GM12878 (cell line): ENCODE results near the gene CD177. TPM values are rescaled to one million over a fixed set of nuclear protein-coding genes. Genes with fewer than 3 reads are reported as not detected.

Experiments
- ATAC-seq: fragments of 200-7000 bp; cut with Tn5 transposase; 3 replicates; pipeline ENCODE4 v1.9.1; 2020; ENCODE audit warnings: mild to moderate bottlenecking, moderate library complexity
- BruUV-seq: library from RNA; stranded (reverse); fragments of 400-500 nt; replicated peaks from 2 replicates; lab custom pipeline; 2021; lab: Mats Ljungman, UMichigan
- CTCF ChIA-PET: fragments of 300-600 bp; sonication (Branson Sonifier 250); formaldehyde crosslinking; extraction: SDS; loops from one replicate; lab custom pipeline; 2021; ENCODE audit warnings: inconsistent platforms; lab: Yijun Ruan, JAX
- POLR2A ChIA-PET: fragments of 350-600 bp; formaldehyde crosslinking; extraction: SDS; loops from one replicate; lab custom pipeline; 2021; ENCODE audit warnings: inconsistent platforms; lab: Charles Lee
- RAD21 ChIA-PET: fragments of 300-600 bp; sonication (Branson Sonifier 250); formaldehyde crosslinking; loops from one replicate; lab custom pipeline; 2023; ENCODE audit warnings: antibody characterized with exemption; ENCODE audit not compliant: unreplicated experiment; lab: Charles Lee
- SMC1A ChIA-PET: fragments of 300-600 bp; sonication (Branson Sonifier 250); formaldehyde crosslinking; loops from one replicate; lab custom pipeline; 2023; ENCODE audit not compliant: unreplicated experiment, uncharacterized antibody; lab: Charles Lee
- DNase-seq: peaks from one replicate; pipeline ENCODE4 v3.0.0-alpha.2; 2011; ENCODE audit warnings: low read depth, low spot score
- FAIRE-seq: peaks from 3 replicates; lab custom pipeline; 2011; peaks lifted over from hg19 to GRCh38; lab: Jason Lieb, UNC
- H2AFZ ChIP-seq: 2 replicates; pipeline ENCODE4 v1.6.0; 2011; ENCODE audit warnings: low read depth, low read length, control low read depth; ENCODE audit not compliant: control insufficient read depth
- H3K27ac ChIP-seq: 2 replicates; pipeline ENCODE4 v1.5.1; 2011; ENCODE audit warnings: control low read depth; ENCODE audit not compliant: control insufficient read depth, insufficient read depth
- H3K27me3 ChIP-seq, 2 experiments: replicated peaks in 1 of 2; 2 replicates each; pipeline versions ENCODE4 v1.6.0 to v1.6.1; 2011; ENCODE audit warnings: low read length in 1 of 2; ENCODE audit not compliant: control insufficient read depth in 2 of 2, insufficient read depth in 2 of 2
- H3K36me3 ChIP-seq, 2 experiments: 2 replicates each; pipeline ENCODE4 v1.5.1; 2011; ENCODE audit warnings: low read length in 1 of 2; ENCODE audit not compliant: control insufficient read depth in 2 of 2, insufficient read depth in 2 of 2
- H3K4me1 ChIP-seq: 2 replicates; pipeline ENCODE4 v1.6.1; 2011; ENCODE audit warnings: mild to moderate bottlenecking, low read length, moderate library complexity, mixed read lengths; ENCODE audit not compliant: control insufficient read depth, insufficient read depth
- H3K4me2 ChIP-seq: 2 replicates; pipeline ENCODE4 v1.6.0; 2011; ENCODE audit warnings: control low read depth; ENCODE audit not compliant: control insufficient read depth, insufficient read depth
- H3K4me3 ChIP-seq: fragments of 200-600 bp; sonication (generic); 2 replicates; pipeline ENCODE4 v1.5.1; 2016
- H3K79me2 ChIP-seq: 2 replicates; pipeline ENCODE4 v1.6.0; 2011; ENCODE audit warnings: low read length; ENCODE audit not compliant: control insufficient read depth, insufficient read depth
- H3K9ac ChIP-seq: 2 replicates; pipeline ENCODE4 v1.8.0; 2011; ENCODE audit warnings: low read length, control low read depth, mixed read lengths; ENCODE audit not compliant: control insufficient read depth, insufficient read depth
- H3K9me3 ChIP-seq: replicated peaks from 3 replicates; pipeline ENCODE4 v1.5.1; 2011; ENCODE audit warnings: mild to moderate bottlenecking, low read length; ENCODE audit not compliant: control insufficient read depth, insufficient read depth
- H4K20me1 ChIP-seq: 2 replicates; pipeline ENCODE4 v1.6.0; 2011; ENCODE audit not compliant: control insufficient read depth, insufficient read depth
- ATF7 ChIP-seq: fragments of 450-650 bp; IDR thresholded peaks from 2 replicates; pipeline ENCODE4 v1.6.1; 2016; ENCODE audit warnings: low read depth, mild to moderate bottlenecking
- HDAC6 ChIP-seq: fragments of 200-600 bp; sonication (generic); IDR thresholded peaks from one replicate; pipeline ENCODE4 v1.8.0; 2017; ENCODE audit warnings: antibody characterized with exemption; ENCODE audit not compliant: unreplicated experiment
- HDGF ChIP-seq: fragments of 450-650 bp; IDR thresholded peaks from 2 replicates; pipeline ENCODE4 v1.6.1; 2016; ENCODE audit warnings: antibody characterized with exemption
- KLF5 ChIP-seq: fragments of 450-650 bp; IDR thresholded peaks from 2 replicates; pipeline ENCODE4 v1.6.1; 2014; ENCODE audit warnings: mild to moderate bottlenecking; ENCODE audit not compliant: partially characterized antibody
- MYB ChIP-seq: fragments of 150-350 bp; IDR thresholded peaks from 2 replicates; pipeline ENCODE4 v1.6.1; 2014; ENCODE audit warnings: mild to moderate bottlenecking, low read depth, low read length, borderline replicate concordance
- POLR2AphosphoS2 ChIP-seq: IDR thresholded peaks from 2 replicates; pipeline ENCODE4 v1.6.1; 2011; ENCODE audit warnings: low read depth, mild to moderate bottlenecking, low read length, improper control_type of control experiment, moderate library complexity
- RAD21 ChIP-seq: IDR thresholded peaks from 2 replicates; pipeline ENCODE4 v1.6.1; 2011; ENCODE audit warnings: mild to moderate bottlenecking, low read depth, low read length, moderate library complexity; ENCODE audit not compliant: insufficient read depth
- RAD51 ChIP-seq: fragments of 450-650 bp; IDR thresholded peaks from 2 replicates; pipeline ENCODE4 v1.6.1; 2016; ENCODE audit warnings: moderate library complexity, mild to moderate bottlenecking, inconsistent platforms
- SP1 ChIP-seq: IDR thresholded peaks from one replicate; pipeline ENCODE4 v1.6.1; 2011; ENCODE audit warnings: low read depth, low read length
- SUZ12 ChIP-seq: fragments of 200-600 bp; sonication (generic); IDR thresholded peaks from one replicate; pipeline ENCODE4 v1.6.1; 2018; ENCODE audit warnings: antibody characterized with exemption, mild to moderate bottlenecking; ENCODE audit not compliant: unreplicated experiment
- TARDBP ChIP-seq: IDR thresholded peaks from 2 replicates; pipeline ENCODE4 v1.6.1; 2016; ENCODE audit warnings: borderline replicate concordance
- YY1 ChIP-seq: IDR thresholded peaks from 2 replicates; pipeline ENCODE4 v1.6.1; 2011; ENCODE audit warnings: low read depth, mild to moderate bottlenecking, low read length
- ZNF217 ChIP-seq: fragments of 450-650 bp; IDR thresholded peaks from 2 replicates; pipeline ENCODE4 v1.6.1; 2017; ENCODE audit warnings: antibody characterized with exemption, mild to moderate bottlenecking
- WGBS: methylation state at CpG from one replicate; pipeline ENCODE4 v1.1.6; 2016; ENCODE audit warnings: low lambda C conversion rate; ENCODE audit not compliant: insufficient replicate concordance, insufficient coverage; ENCODE audit errors: missing lambda C conversion rate; 5-methylcytosine and 5-hydroxymethylcytosine counted together
- in situ Hi-C: fragments of 300-500 bp; cut with MboI; formaldehyde crosslinking; loops from 9 replicates; pipeline ENCODE4 v1.14.3; 2018; ENCODE audit warnings: mixed read lengths
- intact Hi-C: fragments of 100-400 bp; cut with micrococcal nuclease; formaldehyde crosslinking; loops from one replicate; pipeline ENCODE4 v1.14.2; 2022; ENCODE audit not compliant: unreplicated experiment
- polyA plus RNA-seq, 11 experiments: library from polyadenylated mRNA; depleted of rRNA in 4 of 11; unstranded in 6 of 11; stranded (reverse) in 5 of 11; fragments of >200 nt; fragmentation: Nextera tagmentation in 4 of 11; fragmentation: Illumina TruSeq in 1 of 11; extraction: Ambion mirVana in 4 of 11; extraction: Trizol in 1 of 11; gene quantifications; 1 replicate in 1 of 11; 2 replicates in 10 of 11; pipeline versions ENCODE4 v1.2.1 to v1.2.3, GENCODE V29; 2011 to 2016; ENCODE audit warnings: inconsistent platforms in 2 of 11, missing spikeins in 2 of 11, low read depth in 1 of 11
- total RNA-seq, 4 experiments: library from RNA; depleted of rRNA in 3 of 4; stranded (reverse); fragments of >200 nt in 3 of 4; fragmentation: Illumina TruSeq in 1 of 4; extraction: Trizol in 1 of 4; gene quantifications; 2 replicates each; pipeline versions ENCODE4 v1.2.1 to v1.2.3, GENCODE V29; 2013 to 2021
- TF ChIP-seq, protein P1 (sequence below): fragments of 450-650 bp; IDR thresholded peaks from 2 replicates; pipeline ENCODE4 v1.6.1; 2017; ENCODE audit warnings: antibody characterized with exemption, mild to moderate bottlenecking, moderate library complexity
- TF ChIP-seq, protein P2 (sequence below): fragments of 150-350 bp; IDR thresholded peaks from 2 replicates; pipeline ENCODE4 v1.6.1; 2014; ENCODE audit warnings: mild to moderate bottlenecking, low read depth, low read length
- TF ChIP-seq, protein P3 (sequence below): fragments of 450-650 bp; IDR thresholded peaks from 2 replicates; pipeline ENCODE4 v1.6.1; 2016; ENCODE audit warnings: mild to moderate bottlenecking

CD177 gene
- total and polyA plus RNA-seq, 10 of the 15 experiments (the other 5 are each of a cell fraction or from before 2014, with no cell fraction given), result not detected

DNA sequence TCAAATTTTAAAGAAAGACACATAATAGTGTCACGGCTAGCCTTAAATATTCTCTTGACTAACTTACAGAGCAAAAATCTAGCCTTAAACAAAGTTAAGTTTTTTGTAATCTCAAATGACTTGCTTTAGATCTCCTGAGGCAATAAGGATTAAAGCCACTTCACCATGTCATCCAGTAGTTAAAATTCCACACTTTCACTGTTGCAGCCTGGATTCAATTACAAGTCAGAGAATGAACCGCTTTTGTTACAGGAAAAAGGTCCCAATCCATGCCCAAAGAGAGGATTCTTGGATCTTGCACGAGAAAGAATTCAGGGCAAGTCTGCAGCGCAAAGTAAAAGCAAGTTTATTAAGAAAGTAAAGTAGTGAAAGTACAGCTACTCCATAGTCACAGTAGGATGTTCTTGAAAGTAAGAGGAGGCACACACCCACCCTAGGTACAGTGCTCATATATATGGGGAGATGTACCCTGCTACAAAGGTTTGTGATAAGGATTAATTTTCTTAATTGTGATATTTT is 34.6 kb upstream of the CD177 start:
- Histone ChIP-seq H3K4me1 (no peaks in the 10 kb centered on the region), H3K4me3 (no peak overlapping the region), H2AFZ (no peak overlapping the region), H4K20me1 (no peaks in the 10 kb centered on the region), H3K27ac (no peak overlapping the region), H3K4me2 (no peak overlapping the region), H3K36me3 (no peaks in the 10 kb centered on the region), H3K79me2 (no peaks in the 10 kb centered on the region), H3K27me3 (no peaks in the 10 kb centered on the region), H3K9me3 (no peaks in the 10 kb centered on the region), H3K9ac (no peak overlapping the region)
- WGBS, result 12% methylated on average over 4 of the region's 4 CpGs
- DNase-seq, result no peak
- POLR2A ChIA-PET, result no interaction called here
- TF ChIP-seq RAD51 (no peak), ZNF217 (no peak), HDAC6 (no peak), KLF5 (no peak), YY1 (no peak), HDGF (no peak), POLR2AphosphoS2 (no peak), SP1 (no peak), ATF7 (no peak), SUZ12 (no peak), MYB (no peak), RAD21 (no peak), TARDBP (no peak)
- TF ChIP-seq, protein P1, sequence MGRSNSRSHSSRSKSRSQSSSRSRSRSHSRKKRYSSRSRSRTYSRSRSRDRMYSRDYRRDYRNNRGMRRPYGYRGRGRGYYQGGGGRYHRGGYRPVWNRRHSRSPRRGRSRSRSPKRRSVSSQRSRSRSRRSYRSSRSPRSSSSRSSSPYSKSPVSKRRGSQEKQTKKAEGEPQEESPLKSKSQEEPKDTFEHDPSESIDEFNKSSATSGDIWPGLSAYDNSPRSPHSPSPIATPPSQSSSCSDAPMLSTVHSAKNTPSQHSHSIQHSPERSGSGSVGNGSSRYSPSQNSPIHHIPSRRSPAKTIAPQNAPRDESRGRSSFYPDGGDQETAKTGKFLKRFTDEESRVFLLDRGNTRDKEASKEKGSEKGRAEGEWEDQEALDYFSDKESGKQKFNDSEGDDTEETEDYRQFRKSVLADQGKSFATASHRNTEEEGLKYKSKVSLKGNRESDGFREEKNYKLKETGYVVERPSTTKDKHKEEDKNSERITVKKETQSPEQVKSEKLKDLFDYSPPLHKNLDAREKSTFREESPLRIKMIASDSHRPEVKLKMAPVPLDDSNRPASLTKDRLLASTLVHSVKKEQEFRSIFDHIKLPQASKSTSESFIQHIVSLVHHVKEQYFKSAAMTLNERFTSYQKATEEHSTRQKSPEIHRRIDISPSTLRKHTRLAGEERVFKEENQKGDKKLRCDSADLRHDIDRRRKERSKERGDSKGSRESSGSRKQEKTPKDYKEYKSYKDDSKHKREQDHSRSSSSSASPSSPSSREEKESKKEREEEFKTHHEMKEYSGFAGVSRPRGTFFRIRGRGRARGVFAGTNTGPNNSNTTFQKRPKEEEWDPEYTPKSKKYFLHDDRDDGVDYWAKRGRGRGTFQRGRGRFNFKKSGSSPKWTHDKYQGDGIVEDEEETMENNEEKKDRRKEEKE, result no peak
- TF ChIP-seq, protein P2, sequence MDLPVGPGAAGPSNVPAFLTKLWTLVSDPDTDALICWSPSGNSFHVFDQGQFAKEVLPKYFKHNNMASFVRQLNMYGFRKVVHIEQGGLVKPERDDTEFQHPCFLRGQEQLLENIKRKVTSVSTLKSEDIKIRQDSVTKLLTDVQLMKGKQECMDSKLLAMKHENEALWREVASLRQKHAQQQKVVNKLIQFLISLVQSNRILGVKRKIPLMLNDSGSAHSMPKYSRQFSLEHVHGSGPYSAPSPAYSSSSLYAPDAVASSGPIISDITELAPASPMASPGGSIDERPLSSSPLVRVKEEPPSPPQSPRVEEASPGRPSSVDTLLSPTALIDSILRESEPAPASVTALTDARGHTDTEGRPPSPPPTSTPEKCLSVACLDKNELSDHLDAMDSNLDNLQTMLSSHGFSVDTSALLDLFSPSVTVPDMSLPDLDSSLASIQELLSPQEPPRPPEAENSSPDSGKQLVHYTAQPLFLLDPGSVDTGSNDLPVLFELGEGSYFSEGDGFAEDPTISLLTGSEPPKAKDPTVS, result no peak
- TF ChIP-seq, protein P3, sequence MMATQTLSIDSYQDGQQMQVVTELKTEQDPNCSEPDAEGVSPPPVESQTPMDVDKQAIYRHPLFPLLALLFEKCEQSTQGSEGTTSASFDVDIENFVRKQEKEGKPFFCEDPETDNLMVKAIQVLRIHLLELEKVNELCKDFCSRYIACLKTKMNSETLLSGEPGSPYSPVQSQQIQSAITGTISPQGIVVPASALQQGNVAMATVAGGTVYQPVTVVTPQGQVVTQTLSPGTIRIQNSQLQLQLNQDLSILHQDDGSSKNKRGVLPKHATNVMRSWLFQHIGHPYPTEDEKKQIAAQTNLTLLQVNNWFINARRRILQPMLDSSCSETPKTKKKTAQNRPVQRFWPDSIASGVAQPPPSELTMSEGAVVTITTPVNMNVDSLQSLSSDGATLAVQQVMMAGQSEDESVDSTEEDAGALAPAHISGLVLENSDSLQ, result no peak
- in situ Hi-C loops, result no loop called here
- CTCF ChIA-PET, result no interaction called here
- BruUV-seq, result no TSS peak
- no peak for ATAC-seq
- RAD21 ChIA-PET, result no interaction called here
- FAIRE-seq, result no peak
- intact Hi-C loops, result no loop called here
- SMC1A ChIA-PET, result no interaction called here
